Measurements from ENCODE around the gene BAIAP2L1.

DNA sequence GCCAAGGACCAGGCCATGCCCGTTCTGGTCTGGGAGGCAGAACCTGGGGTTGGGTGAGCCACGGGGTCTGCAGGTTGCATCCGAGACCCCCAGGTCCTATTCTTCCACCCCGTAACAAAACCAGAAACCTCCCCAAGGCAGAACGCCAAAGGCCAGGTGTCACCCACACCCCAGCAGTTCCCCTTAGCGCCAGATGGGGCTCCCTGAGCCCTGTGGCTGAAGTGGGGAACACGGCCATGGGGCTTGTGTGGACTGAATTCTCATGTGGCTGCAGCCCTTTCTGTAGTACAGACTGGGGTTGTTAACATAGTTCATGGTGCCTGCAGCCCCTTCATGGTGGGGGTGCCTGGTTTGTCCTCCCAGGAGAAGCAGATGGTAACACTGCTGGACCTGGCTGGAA lies 109.2 kb downstream of the BAIAP2L1 start:
- no peak for TF ChIP-seq MYC (IDR thresholded peaks at IDR 0.05; ENCODE audit: low read depth, low read length)
- TF ChIP-seq POLR2A (IDR thresholded peaks at IDR 0.05; ENCODE audit: low read depth, low read length) = no peak
- TF ChIP-seq CTCF (IDR thresholded peaks at IDR 0.05; ENCODE audit: extremely low read depth in 1 of 2, insufficient read depth in 1 of 2, low read depth in 1 of 2, low read length in 2 of 2) = no peak
- no peak for TF ChIP-seq POLR2AphosphoS5 (IDR thresholded peaks at IDR 0.05; ENCODE audit: insufficient read depth, low read depth, low read length)
- no peak for TF ChIP-seq EZH2 (IDR thresholded peaks at IDR 0.05; ENCODE audit: borderline replicate concordance, low read depth, low read length, severe bottlenecking)

Data from endothelial cell of umbilical vein (primary cell).